Metanephros (tissue), 2 donors: ENCODE results near the gene XRCC3. TPM values are rescaled to one million over a fixed set of nuclear protein-coding genes. Genes with fewer than 3 reads are reported as not detected.

Experiments used
- small RNA-seq: library from RNA; depleted of rRNA; stranded (forward); fragments of <200 nt; gene quantifications from one replicate; pipeline ENCODE3, GENCODE V24; 2014; ENCODE audit warnings: low replicate concordance
- total RNA-seq: library from RNA; depleted of rRNA; stranded (reverse); fragments of >200 nt; gene quantifications from one replicate; pipeline ENCODE4 v1.2.3, GENCODE V29; 2014

Gene XRCC3
- total RNA-seq: 14.9 TPM

DNA sequence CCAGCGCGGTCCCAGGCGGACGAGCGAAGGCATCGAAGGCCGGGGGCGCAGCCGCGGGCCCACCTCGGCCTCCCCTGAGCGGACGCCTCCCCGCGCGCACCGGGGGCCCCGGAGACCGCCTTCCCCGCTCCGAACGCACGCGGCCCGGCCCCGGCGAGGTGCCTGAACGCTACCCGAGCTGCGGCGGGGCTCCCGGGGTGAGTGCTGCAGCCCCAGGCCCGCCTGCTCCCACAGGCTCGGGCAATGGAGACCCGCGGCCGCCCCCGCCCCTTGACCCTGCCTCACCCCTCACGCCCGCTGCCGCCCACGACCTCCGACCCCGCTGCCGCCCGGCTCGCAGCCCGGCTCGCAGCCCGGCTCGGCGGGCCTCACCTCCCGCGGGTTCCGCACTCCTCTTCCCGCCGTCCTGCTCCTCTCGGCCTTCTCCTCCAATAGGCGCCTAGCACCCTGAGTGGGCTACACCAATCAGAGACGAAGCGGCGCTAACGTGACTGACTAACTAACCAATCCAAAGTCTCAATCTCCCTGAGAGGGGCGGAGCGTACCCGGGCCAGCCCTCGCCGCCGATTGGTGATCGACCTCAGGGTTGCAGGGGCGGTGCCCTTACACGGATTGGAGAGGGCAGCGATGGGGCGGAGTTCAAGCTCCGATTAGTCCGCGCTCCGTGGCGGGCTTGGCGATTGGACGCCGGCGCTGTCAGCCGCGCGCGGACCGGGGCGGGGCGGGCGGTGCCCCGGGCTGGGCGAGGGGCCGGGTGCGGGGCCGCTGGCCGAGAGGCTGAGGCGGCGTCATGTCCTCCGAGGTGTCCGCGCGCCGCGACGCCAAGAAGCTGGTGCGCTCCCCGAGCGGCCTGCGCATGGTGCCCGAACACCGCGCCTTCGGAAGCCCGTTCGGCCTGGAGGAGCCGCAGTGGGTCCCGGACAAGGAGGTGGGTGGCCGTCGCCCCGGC is at the start of gene XRCC3, which contains the start of gene ZFYVE21:
Gene XRCC3, minus strand, starts transcription at position 400 of the 949 bp plus-strand sequence. CDS start 4,364 bp downstream, outside the sequence.
Gene ZFYVE21, plus strand, starts transcription at position 759 of the 949 bp plus-strand sequence. Its CDS starts 32 bp downstream, at position 791.

Small RNA genes within 50 kb of the gene (small RNA-seq; reads per million reads assigned to genes)
- gene RF00019: not detected

Other genes starting within 250 kb of the XRCC3 start
- gene CKB, start 192.6 kb downstream of the XRCC3 start, total RNA-seq: 140 TPM
- 12.1 TPM for gene TRMT61A, start 186.3 kb downstream of the XRCC3 start, total RNA-seq
- 25.0 TPM for gene BAG5, start 152.8 kb downstream of the XRCC3 start, total RNA-seq
- gene COA8, start 152.5 kb downstream of the XRCC3 start, total RNA-seq: 31.2 TPM
- 167 TPM for gene KLC1, start 86.2 kb downstream of the XRCC3 start, total RNA-seq
- 74.3 TPM for gene ZFYVE21, start 359 bp upstream of the XRCC3 start, total RNA-seq
- gene PPP1R13B, start 132.1 kb upstream of the XRCC3 start, total RNA-seq: 23.9 TPM
- gene TDRD9, start 213.0 kb upstream of the XRCC3 start, total RNA-seq: 1.5 TPM
- 0.23 TPM for gene RD3L, start 227.1 kb upstream of the XRCC3 start, total RNA-seq